HCT116 (cell line): ENCODE measurements around the gene RNF111.

Source experiments
- ATF3 ChIP-seq: IDR thresholded peaks from 2 replicates; pipeline ENCODE4 v1.6.1; 2012
- CTCF ChIP-seq, 3 experiments: fragments of 200-600 bp in 1 of 3; sonication (generic) in 1 of 3; IDR thresholded peaks in 2 of 3; conservative IDR thresholded peaks in 1 of 3; 2 replicates each; pipeline ENCODE4 v1.5.1; 2012 to 2017; ENCODE audit warnings: low read depth in 2 of 3, low read length in 2 of 3, antibody characterized with exemption in 1 of 3, borderline replicate concordance in 1 of 3, control low read depth in 1 of 3, mild to moderate bottlenecking in 1 of 3, mixed read lengths in 1 of 3, mixed run types in 1 of 3, moderate library complexity in 1 of 3; ENCODE audit not compliant: insufficient read depth in 1 of 3
- EZH2 ChIP-seq: fragments of 200-600 bp; sonication (generic); IDR thresholded peaks from 2 replicates; pipeline ENCODE4 v1.6.1; 2017; ENCODE audit warnings: antibody characterized with exemption, mixed run types
- POLR2A ChIP-seq: IDR thresholded peaks from 2 replicates; pipeline ENCODE4 v1.7.0; 2011; ENCODE audit warnings: borderline replicate concordance; ENCODE audit not compliant: insufficient read depth, insufficient read length; ENCODE audit errors: extremely low read depth
- POLR2AphosphoS5 ChIP-seq: IDR thresholded peaks from 2 replicates; pipeline ENCODE4 v1.6.1; 2011; ENCODE audit warnings: mild to moderate bottlenecking, low read depth, low read length, moderate library complexity
- REST ChIP-seq: IDR thresholded peaks from 2 replicates; pipeline ENCODE4 v1.6.1; 2012; ENCODE audit warnings: low read depth
- SP1 ChIP-seq: IDR thresholded peaks from 2 replicates; pipeline ENCODE4 v1.6.1; 2012; ENCODE audit warnings: low read depth
- YY1 ChIP-seq: IDR thresholded peaks from 2 replicates; pipeline ENCODE4 v1.6.1; 2011; ENCODE audit warnings: low read length, low read depth, moderate library complexity, mild to moderate bottlenecking; ENCODE audit not compliant: insufficient replicate concordance; ENCODE audit errors: extremely low read depth
- ZNF274 ChIP-seq: fragments of 200-500 bp; sonication (Bioruptor generic); IDR thresholded peaks from 2 replicates; pipeline ENCODE4 v1.6.1; 2014; ENCODE audit warnings: mild to moderate bottlenecking, low read depth, low read length, inconsistent platforms

- TF ChIP-seq YY1 (no peak), POLR2AphosphoS5 (no peak), CTCF (IDR thresholded peaks at IDR 0.05 in 2 of 3, conservative IDR thresholded peaks at IDR 0.05 in 1 of 3; ENCODE audit: borderline replicate concordance in 1 of 3, insufficient read depth in 1 of 3, low read depth in 2 of 3, low read length in 2 of 3) (no peak), REST (no peak), ZNF274 (no peak), SP1 (no peak), POLR2A (no peak), EZH2 (no peak), ATF3 (no peak)
These were observed 54.6 kb downstream of the RNF111 start for GRCh38 chr15:59042041-59042440.
